Measurements from ENCODE around the gene NR2F2. TPM values are rescaled to one million over a fixed set of nuclear protein-coding genes. Genes with fewer than 3 reads are reported as not detected.

Gene NR2F2
- polyA plus RNA-seq, 1 donor from 2014 or later = 0.07 TPM

- Histone ChIP-seq H3K79me2 (replicated peaks; ENCODE audit: insufficient read depth, low read length) (no peaks in the 10 kb centered on the region), H3K27ac (ENCODE audit: low read length) (no peak overlapping the region), H3K4me3 (ENCODE audit: low read length) (no peak overlapping the region), H3K4me2 (ENCODE audit: low read length) (no peak overlapping the region), H3K27me3 (ENCODE audit: insufficient read depth, low read depth, low read length) (peaks cover 99% of the 10 kb centered on the region), H3K9me2 (ENCODE audit: insufficient read depth, low read length) (no peaks in the 10 kb centered on the region), H3F3A (ENCODE audit: insufficient read depth, low read length, poor library complexity, severe bottlenecking) (no peaks in the 10 kb centered on the region), H2AFZ (ENCODE audit: low read depth, low read length) (no peak overlapping the region), H3K9ac (ENCODE audit: low read length) (no peak overlapping the region), H3K9me3 (ENCODE audit: low read length) (no peaks in the 10 kb centered on the region), H3K36me3 (ENCODE audit: insufficient read depth, low read length) (no peaks in the 10 kb centered on the region), H4K20me1 (ENCODE audit: insufficient read depth) (no peaks in the 10 kb centered on the region)
- TF ChIP-seq POLR2AphosphoS5 (IDR thresholded peaks at IDR 0.05) = no peak
- TF ChIP-seq EP300 (conservative IDR thresholded peaks at IDR 0.05; ENCODE audit: poor library complexity, severe bottlenecking) = no peak
- no peak for TF ChIP-seq RAD21 (conservative IDR thresholded peaks at IDR 0.05)
- TF ChIP-seq MXI1 (conservative IDR thresholded peaks at IDR 0.05; ENCODE audit: poor library complexity, severe bottlenecking) = no peak
- TF ChIP-seq CTCF (IDR thresholded peaks at IDR 0.05; ENCODE audit: poor library complexity, severe bottlenecking) = no peak
- TF ChIP-seq REST (IDR thresholded peaks at IDR 0.05; ENCODE audit: borderline replicate concordance) = no peak
- no peak for TF ChIP-seq SMC3 (conservative IDR thresholded peaks at IDR 0.05; ENCODE audit: poor library complexity)
Measured at GRCh38 chr15:96362755-96363651, 32.5 kb downstream of the NR2F2 start.

- no peaks in the 10 kb centered on the region for H3K9me2 ChIP-seq (ENCODE audit: insufficient read depth, low read length)
Measured at GRCh38 chr15:96363707-96364106, 33.2 kb downstream of the NR2F2 start.

More at GRCh38 chr15:96363707-96364106, 33.2 kb downstream of the NR2F2 start:
- H3K4me2 ChIP-seq (ENCODE audit: low read length) = no peak overlapping the region
- no peaks in the 10 kb centered on the region for H4K20me1 ChIP-seq (ENCODE audit: insufficient read depth)
- no peaks in the 10 kb centered on the region for H3K36me3 ChIP-seq (ENCODE audit: insufficient read depth, low read length)
- no peaks in the 10 kb centered on the region for H3K9me3 ChIP-seq (ENCODE audit: low read length)
- H3K27ac ChIP-seq (ENCODE audit: low read length) = no peak overlapping the region
- H3K9ac ChIP-seq (ENCODE audit: low read length) = no peak overlapping the region
- H3F3A ChIP-seq (ENCODE audit: insufficient read depth, low read length, poor library complexity, severe bottlenecking) = no peaks in the 10 kb centered on the region
- H3K79me2 ChIP-seq (replicated peaks; ENCODE audit: insufficient read depth, low read length) = no peaks in the 10 kb centered on the region
- no peak overlapping the region for H2AFZ ChIP-seq (ENCODE audit: low read depth, low read length)
- TF ChIP-seq POLR2AphosphoS5 (IDR thresholded peaks at IDR 0.05) (no peak), MXI1 (conservative IDR thresholded peaks at IDR 0.05; ENCODE audit: poor library complexity, severe bottlenecking) (no peak)
- H3K27me3 ChIP-seq (ENCODE audit: insufficient read depth, low read depth, low read length) = peaks cover 99% of the 10 kb centered on the region
- no peak overlapping the region for H3K4me3 ChIP-seq (ENCODE audit: low read length)

Measured in neural cell (in vitro differentiated cells).